GM21786 (cell line): ENCODE data around the gene RCSD1.
A peak's percentile ranks its signal among the peaks of the same experiment; 100 is the strongest.

ENCODE experiments used
- ATAC-seq: cut with Tn5 transposase; IDR thresholded peaks from one replicate; pipeline ENCODE4 v1.9.1; 2021; ENCODE audit not compliant: unreplicated experiment

The RCSD1 gene

DNA sequence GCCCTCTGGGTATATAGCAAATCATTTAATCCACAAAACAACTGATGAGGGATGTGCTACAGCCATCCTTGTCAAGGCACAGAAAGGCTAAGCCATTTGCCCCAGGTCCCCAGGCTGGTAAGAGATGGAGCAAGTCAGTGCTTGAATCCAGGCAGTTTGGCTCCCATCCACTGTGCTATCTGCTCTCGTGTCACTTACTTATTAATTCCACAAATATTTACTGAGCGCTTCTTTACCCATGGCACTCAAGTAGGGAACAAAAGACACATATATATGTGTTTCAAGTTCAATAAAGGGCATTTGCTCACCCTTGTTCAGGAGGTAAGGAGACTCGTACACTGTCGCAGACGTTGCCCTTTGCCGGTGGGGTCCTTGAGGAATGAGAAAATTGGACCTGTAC lies 53.2 kb downstream of the RCSD1 start:
- no peak for ATAC-seq

DNA sequence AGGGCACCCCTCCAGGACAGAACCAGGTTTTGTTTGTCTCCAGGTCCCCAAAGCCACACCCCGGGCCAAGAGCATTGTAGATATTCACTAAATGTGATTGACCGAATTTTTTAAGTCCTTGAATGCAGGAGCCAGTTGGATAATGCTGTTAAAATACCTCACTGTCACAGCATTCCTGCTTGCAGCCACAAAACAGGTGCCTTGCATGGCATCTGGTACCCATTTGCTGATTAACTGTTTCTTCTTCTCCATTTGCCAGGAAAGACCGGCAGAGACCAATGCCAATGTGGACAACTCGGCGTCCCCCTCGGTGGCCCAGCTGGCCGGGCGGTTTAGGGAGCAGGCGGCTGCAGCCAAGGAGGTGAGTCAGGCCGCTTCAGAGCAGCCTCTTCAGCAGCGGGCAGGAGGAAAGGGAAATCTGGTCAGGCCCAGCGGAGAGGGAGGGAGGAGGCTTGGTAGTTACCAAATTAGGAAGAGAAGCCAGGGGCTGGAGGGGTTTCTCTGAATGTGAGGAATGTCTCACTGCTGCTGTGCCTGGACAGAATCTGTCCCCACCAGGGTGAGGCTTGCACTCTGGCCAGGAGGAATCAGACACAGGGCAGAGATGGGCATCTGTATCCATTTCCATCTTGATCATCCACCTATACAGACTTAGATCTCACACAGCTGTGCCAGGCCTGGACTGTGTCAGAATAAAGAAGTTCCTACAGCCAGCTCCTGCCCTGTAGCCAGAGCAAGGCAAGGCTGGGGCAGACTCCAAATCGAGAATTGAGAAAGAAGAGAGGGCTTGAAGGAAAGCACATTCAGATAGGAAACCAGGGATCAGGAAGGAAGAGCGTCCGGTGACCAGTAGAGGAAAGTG lies 53.8 kb downstream of the RCSD1 start:
- ATAC-seq = no peak

DNA sequence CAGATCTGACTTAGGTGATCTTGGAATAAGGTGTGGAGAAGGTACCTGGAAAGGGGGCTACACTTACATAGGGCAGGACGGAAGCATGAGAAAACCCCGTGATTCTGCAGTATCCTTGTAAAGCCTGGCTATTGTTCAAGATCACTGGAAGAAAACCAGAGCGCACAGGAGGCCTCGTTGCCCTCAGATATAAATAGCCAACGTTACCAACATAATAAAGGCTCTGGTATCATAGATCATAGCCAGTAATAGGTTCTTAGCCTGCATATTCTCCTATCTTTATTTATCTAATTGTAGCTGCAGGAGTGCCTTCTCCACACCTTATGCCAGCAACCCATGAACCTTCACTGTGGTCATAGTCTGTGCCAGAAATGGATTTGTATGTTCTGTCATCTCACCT lies 55.8 kb downstream of the RCSD1 start:
- no peak for ATAC-seq

GRCh38 chr1:167687919-167688519 lies 58.0 kb downstream of the RCSD1 start:
- ATAC-seq = peak; percentile 47

- no peak for ATAC-seq
These were observed 59.5 kb downstream of the RCSD1 start for GRCh38 chr1:167689567-167689920.

DNA sequence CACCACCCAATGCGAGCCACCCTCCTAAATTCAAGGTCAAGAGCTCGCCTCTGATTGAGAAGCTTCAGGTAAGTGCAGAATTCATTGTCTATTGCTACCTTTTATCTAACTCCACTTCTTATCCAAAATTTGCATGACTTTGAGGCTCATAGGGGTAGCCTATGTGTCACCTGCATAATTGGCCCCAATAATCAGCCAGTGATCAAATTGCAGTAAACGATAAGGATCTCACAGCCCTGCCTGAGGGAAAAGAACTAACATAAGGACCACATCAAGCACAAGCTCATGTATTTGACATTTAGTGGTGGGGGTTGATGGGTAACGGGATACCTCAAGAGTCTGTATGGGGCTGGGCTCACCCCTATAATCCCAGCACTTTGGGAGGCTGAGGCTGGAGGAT lies 60.0 kb downstream of the RCSD1 start:
- ATAC-seq = no peak

GRCh38 chr1:167693425-167694045 lies 63.5 kb downstream of the RCSD1 start:
- no peak for ATAC-seq

DNA sequence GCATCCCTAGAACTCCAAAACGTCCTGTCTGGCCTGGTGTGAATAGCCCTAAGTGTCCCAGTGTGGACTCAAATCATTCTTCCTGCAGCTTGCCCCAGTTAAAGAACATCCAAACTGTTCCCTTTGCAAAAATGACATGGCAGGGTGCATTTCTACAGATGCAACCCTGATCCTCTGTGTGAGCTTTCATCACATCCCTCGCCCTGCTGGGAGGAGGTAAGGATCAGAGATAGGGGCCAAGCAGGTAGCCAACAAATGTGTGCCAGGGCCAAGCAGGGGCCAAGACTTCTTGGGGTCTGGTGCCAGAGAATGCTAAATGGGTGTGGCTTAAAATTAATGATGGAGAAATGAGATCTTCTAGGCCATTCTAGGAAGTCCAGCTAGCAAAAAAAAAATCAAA lies 64.7 kb downstream of the RCSD1 start:
- no peak for ATAC-seq

DNA sequence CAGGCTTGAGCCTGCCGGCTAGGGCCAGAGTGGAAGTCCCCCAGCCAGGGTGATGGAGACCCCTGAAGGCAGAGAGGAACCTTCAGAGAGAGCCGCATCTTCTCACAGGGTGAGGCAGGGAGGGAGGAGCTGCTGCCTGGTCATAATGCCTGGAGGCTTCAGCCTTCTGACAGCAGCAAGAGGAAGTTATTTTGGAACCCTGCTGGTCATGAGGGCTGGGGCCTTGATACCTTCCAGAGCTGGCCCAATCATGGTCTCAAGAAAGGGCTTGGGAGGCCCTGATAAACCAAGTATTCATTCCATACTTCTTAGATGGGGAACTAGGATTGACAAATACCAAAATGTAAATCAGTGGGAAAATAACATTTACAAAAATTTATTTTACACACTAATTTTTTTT lies 65.1 kb downstream of the RCSD1 start:
- no peak for ATAC-seq

- ATAC-seq = no peak
These were observed 65.9 kb downstream of the RCSD1 start for GRCh38 chr1:167695756-167696561.

DNA sequence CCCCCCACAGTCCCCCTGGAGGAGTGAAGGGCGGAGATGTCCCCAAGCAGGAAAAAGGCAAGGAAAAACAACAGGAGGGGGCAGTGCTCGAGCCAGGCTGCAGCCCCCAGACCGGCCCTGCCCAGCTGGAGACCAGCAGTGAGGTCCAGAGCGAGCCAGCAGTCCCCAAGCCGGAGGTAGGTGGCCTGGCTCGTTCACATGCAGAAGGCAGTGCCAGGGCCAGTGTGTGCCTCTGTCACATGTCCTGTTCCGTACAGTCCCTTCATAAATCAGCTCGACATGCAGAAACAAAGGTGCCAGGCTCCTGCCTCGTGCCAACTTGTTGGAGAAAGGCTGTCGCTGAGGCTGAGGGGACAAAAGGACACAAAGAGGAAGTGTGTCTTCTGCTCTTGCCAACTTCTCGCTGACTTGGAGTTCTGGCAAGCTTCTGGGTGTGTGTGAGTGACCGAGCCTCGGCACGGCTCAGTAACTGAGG lies 67.7 kb downstream of the RCSD1 start:
- ATAC-seq = no peak

DNA sequence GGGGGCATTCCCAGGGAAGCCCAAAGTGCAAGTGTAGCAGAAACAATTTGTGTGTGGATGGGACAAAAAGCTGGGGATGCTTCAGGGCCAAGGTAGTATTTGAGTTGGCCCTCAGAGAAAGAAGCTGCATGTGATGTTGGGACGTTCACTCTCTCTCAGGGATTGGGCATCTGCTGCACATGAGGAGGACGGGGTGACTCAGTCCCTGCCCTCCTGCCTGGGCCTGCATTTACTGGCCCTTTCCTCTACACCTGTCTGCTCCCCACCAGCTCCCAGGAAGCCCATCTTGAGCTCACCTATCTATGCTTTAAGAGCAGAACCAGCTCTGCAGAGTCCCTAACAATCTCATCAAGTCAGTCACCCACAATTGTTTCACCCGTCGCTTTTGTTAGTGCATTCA lies 68.3 kb downstream of the RCSD1 start:
- ATAC-seq = no peak

DNA sequence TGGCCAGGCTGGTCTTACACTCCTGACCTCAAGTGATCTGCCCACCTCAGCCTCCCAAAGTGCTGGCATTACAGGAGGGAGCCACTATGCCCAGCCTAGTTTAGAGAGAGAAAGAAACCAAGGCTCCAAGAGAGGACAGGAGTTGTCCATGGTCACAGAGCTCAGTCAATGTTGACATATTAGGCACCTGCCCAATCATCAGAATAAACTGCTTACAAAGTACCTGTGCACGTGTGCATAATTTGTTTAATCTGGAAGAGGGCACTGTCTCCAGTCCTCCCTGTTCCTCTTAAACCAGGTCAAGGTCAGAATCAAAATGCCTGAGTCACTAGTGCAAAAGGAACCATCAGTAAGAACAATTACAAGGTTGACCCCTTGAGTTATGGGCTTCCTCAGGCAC lies 71.5 kb downstream of the RCSD1 start:
- ATAC-seq = no peak

GRCh38 chr1:167703557-167703956 lies 73.5 kb downstream of the RCSD1 start:
- no peak for ATAC-seq

GRCh38 chr1:167704715-167705114 lies 74.7 kb downstream of the RCSD1 start:
- ATAC-seq = no peak

- ATAC-seq = no peak
These were observed 75.2 kb downstream of the RCSD1 start for GRCh38 chr1:167705250-167705649.

DNA sequence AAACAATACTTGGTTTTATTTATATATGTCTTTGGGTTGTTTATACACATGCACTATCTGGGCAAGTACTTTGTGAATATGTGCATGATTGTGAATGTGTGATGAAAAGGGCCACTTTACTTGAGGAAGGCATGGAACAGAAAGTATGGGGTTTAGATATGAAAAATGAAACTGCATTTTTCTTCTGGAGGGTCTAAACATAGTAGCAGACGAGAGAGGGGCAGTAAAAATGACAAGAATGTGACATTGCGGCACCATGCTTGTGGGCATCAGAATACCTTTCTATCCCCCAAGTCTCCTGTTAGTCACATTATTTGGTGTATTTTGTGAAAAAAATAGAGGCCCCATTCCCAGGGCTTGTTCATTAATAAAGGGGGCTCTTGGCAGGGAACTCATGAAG lies 76.3 kb downstream of the RCSD1 start:
- ATAC-seq = no peak

DNA sequence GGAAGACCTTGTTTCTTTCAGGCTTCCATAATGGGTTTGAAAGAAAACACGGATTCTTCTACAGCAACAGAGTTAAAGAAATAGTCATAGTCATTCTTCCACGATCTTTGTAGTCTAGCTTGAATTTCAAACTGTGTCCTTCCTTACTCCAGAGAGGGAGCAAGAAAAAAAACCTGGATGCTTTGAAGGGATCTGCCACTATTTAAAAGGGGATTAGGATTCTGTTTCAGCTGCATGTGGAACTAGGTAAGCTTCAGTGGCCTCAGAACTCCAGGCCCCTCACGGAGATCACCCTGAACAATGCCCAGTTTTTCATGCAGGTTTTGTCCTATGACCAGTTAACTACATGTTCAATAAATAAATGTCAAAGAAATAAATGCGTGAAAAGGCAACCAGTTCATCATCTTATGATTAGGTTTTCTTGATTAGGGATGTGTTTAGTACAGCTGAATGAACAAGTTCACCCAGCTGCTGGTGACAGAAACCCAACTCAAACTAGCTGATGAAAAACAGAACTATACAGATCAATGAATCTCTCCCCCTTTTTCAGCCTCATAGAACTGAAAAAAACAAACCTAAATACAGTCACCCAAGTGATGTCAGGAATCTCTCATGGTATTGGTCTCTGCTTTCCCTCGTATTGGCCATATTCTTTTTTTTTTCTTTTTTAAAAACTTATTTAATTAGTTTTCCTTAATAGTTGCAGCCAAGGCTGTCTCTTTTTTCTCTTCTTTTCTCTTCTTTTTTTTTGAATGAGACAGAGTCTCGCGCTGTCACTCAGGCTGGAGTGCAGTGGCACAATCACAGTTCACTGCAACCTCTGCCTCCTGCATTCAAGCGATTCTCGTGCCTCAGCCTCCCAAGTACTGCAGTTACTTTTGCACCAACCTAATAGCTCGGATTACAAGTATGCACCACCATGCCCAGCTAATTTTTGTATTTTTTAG lies 77.2 kb downstream of the RCSD1 start:
- ATAC-seq = no peak

DNA sequence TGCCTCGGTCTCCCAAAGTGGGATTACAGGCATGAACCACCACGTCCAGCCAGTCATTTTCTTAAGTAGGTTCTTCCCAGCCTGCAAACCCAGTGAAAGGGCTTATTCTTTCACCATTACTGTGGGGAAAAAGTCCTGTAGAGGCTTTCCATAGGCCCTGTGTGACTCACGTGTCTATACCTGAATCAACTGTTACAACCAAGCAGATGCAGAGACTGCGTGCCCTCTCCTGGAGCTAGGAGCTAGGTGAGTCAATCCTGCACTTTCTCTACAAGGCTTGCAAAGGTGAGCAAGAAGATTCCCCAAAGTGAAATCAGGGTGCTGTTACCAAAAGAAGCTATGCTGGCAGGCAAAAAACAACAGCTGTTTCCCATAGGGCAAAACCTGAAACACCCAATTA lies 77.9 kb downstream of the RCSD1 start:
- ATAC-seq = no peak

- ATAC-seq = peak; percentile 33
These were observed 78.9 kb downstream of the RCSD1 start for GRCh38 chr1:167708940-167709389.
